ENCODE data around the gene CARMIL3.

The CARMIL3 gene

GRCh38 chr14:24088095-24088494, 36.3 kb downstream of the CARMIL3 start:
- Mint-ChIP-seq H3K4me3 (no peak overlapping the region), H3K9me3 (no peaks in the 10 kb centered on the region)

GRCh38 chr14:24089890-24090289, 38.1 kb downstream of the CARMIL3 start:
- Mint-ChIP-seq H3K9me3 (no peaks in the 10 kb centered on the region), H3K27ac (no peak overlapping the region), H3K36me3 (no peaks in the 10 kb centered on the region), H3K4me1 (peaks cover 26% of the 10 kb centered on the region), H3K4me3 (no peak overlapping the region), H3K27me3 (no peaks in the 10 kb centered on the region)
- no peak for ATAC-seq

More at GRCh38 chr14:24088095-24088494, 36.3 kb downstream of the CARMIL3 start:
- Mint-ChIP-seq H3K27me3 (no peaks in the 10 kb centered on the region), H3K4me1 (peaks cover 18% of the 10 kb centered on the region), H3K36me3 (no peaks in the 10 kb centered on the region), H3K27ac (no peak overlapping the region)
- ATAC-seq, result no peak

GRCh38 chr14:24092110-24092504, 40.3 kb downstream of the CARMIL3 start:
- Mint-ChIP-seq H3K4me1 (peaks cover 39% of the 10 kb centered on the region), H3K27ac (peak overlapping the region; percentile 97), H3K9me3 (no peaks in the 10 kb centered on the region), H3K4me3 (no peak overlapping the region), H3K27me3 (no peaks in the 10 kb centered on the region), H3K36me3 (peaks cover 4% of the 10 kb centered on the region)
- ATAC-seq, result no peak

GRCh38 chr14:24092505-24093206, 40.8 kb downstream of the CARMIL3 start:
- H3K36me3 Mint-ChIP-seq, result peaks cover 4% of the 10 kb centered on the region
- H3K4me1 Mint-ChIP-seq, result peaks cover 39% of the 10 kb centered on the region
- H3K27me3 Mint-ChIP-seq, result no peaks in the 10 kb centered on the region
- peak overlapping the region; percentile 97 for H3K27ac Mint-ChIP-seq
- H3K4me3 Mint-ChIP-seq, result peak overlapping the region; percentile 96
- no peaks in the 10 kb centered on the region for H3K9me3 Mint-ChIP-seq
- ATAC-seq, result no peak

GRCh38 chr14:24093207-24093900, 41.5 kb downstream of the CARMIL3 start:
- H3K36me3 Mint-ChIP-seq, result peaks cover 4% of the 10 kb centered on the region
- peaks cover 39% of the 10 kb centered on the region for H3K4me1 Mint-ChIP-seq
- H3K27ac Mint-ChIP-seq, result peak overlapping the region; percentile 97
- no peak for ATAC-seq
- H3K27me3 Mint-ChIP-seq, result no peaks in the 10 kb centered on the region
- no peaks in the 10 kb centered on the region for H3K9me3 Mint-ChIP-seq
- peak overlapping the region; percentile 96 for H3K4me3 Mint-ChIP-seq

GRCh38 chr14:24093901-24094840, 42.4 kb downstream of the CARMIL3 start, which contains the start of gene PCK2:
PCK2 (plus strand) TSS chr14:24094311; CDS start chr14:24094406, 95 bp downstream.
- Mint-ChIP-seq H3K27me3 (no peaks in the 10 kb centered on the region), H3K27ac (peak within 1 kb of the TSS; percentile 97), H3K9me3 (no peaks in the 10 kb centered on the region), H3K36me3 (peaks cover 4% of the 10 kb centered on the region), H3K4me3 (peak within 1 kb of the TSS; percentile 96), H3K4me1 (peaks cover 39% of the 10 kb centered on the region)
- peak; percentile 81 for ATAC-seq

GRCh38 chr14:24094841-24095270, 43.0 kb downstream of the CARMIL3 start:
- H3K4me3 Mint-ChIP-seq, result peak overlapping the region; percentile 96

GRCh38 chr14:24095271-24096068, 43.7 kb downstream of the CARMIL3 start:
- Mint-ChIP-seq H3K27ac (peak overlapping the region; percentile 97), H3K36me3 (peaks cover 13% of the 10 kb centered on the region), H3K4me1 (peaks cover 35% of the 10 kb centered on the region), H3K9me3 (no peaks in the 10 kb centered on the region), H3K4me3 (peak overlapping the region; percentile 96), H3K27me3 (no peaks in the 10 kb centered on the region)
- peak; percentile 87 for ATAC-seq

More at GRCh38 chr14:24094841-24095270, 43.0 kb downstream of the CARMIL3 start:
- H3K27ac Mint-ChIP-seq, result peak overlapping the region; percentile 97
- H3K4me1 Mint-ChIP-seq, result peaks cover 39% of the 10 kb centered on the region
- H3K36me3 Mint-ChIP-seq, result peaks cover 8% of the 10 kb centered on the region
- peak; percentile 0 for ATAC-seq
- no peaks in the 10 kb centered on the region for H3K9me3 Mint-ChIP-seq
- no peaks in the 10 kb centered on the region for H3K27me3 Mint-ChIP-seq

- no peak for ATAC-seq
- peaks cover 13% of the 10 kb centered on the region for H3K36me3 Mint-ChIP-seq
- H3K4me1 Mint-ChIP-seq, result peaks cover 30% of the 10 kb centered on the region
- H3K27me3 Mint-ChIP-seq, result no peaks in the 10 kb centered on the region
- peak overlapping the region; percentile 27 for H3K4me3 Mint-ChIP-seq
- peak overlapping the region; percentile 97 for H3K27ac Mint-ChIP-seq
- no peaks in the 10 kb centered on the region for H3K9me3 Mint-ChIP-seq
Measured at GRCh38 chr14:24096545-24097181, 44.9 kb downstream of the CARMIL3 start.

- peaks cover 22% of the 10 kb centered on the region for H3K36me3 Mint-ChIP-seq
- H3K27me3 Mint-ChIP-seq, result no peaks in the 10 kb centered on the region
- H3K4me1 Mint-ChIP-seq, result peaks cover 25% of the 10 kb centered on the region
- no peak overlapping the region for H3K4me3 Mint-ChIP-seq
- H3K9me3 Mint-ChIP-seq, result no peaks in the 10 kb centered on the region
- ATAC-seq, result no peak
- no peak overlapping the region for H3K27ac Mint-ChIP-seq
Measured at GRCh38 chr14:24098229-24098926, 46.6 kb downstream of the CARMIL3 start.

- Mint-ChIP-seq H3K4me1 (peaks cover 21% of the 10 kb centered on the region), H3K4me3 (no peak overlapping the region), H3K36me3 (peaks cover 30% of the 10 kb centered on the region), H3K27ac (no peak overlapping the region), H3K27me3 (no peaks in the 10 kb centered on the region), H3K9me3 (no peaks in the 10 kb centered on the region)
- ATAC-seq, result no peak
Measured at GRCh38 chr14:24098927-24099813, 47.4 kb downstream of the CARMIL3 start.

- Mint-ChIP-seq H3K27ac (no peak overlapping the region), H3K27me3 (no peaks in the 10 kb centered on the region), H3K36me3 (peaks cover 38% of the 10 kb centered on the region), H3K4me1 (peaks cover 14% of the 10 kb centered on the region), H3K9me3 (no peaks in the 10 kb centered on the region), H3K4me3 (no peak overlapping the region)
- ATAC-seq, result no peak
Measured at GRCh38 chr14:24100197-24100981, 48.6 kb downstream of the CARMIL3 start.

Data from stimulated activated memory B cell treated with anti-CD40 and anti-IgM and Interleukin-4, amounts not matched to agents 10 μg/mL and 1 μg/mL and 100 μg/mL, for 72 hours (primary cell).